Stimulated activated CD8-positive, alpha-beta memory T cell treated with anti-CD3 and anti-CD28 coated beads, Interleukin-12 subunit alpha, Interleukin-12 subunit beta, amount 100 ng/mL, for 4 hours (primary cell): ENCODE data around the gene WEE2.
A peak's percentile ranks its signal among the peaks of the same experiment; 100 is the strongest.
"Not testable (repeated sequence)": the region's sequence is repeated elsewhere in the genome, so short reads cannot be mapped to it uniquely, and the experiment has no call there.

ENCODE experiments used
- DNase-seq: peaks from one replicate; pipeline ENCODE4 v3.0.0-alpha.2; 2020; ENCODE audit warnings: low read depth

Gene WEE2

GRCh38 chr7:141714571-141714970 lies 6.4 kb downstream of the WEE2 start:
- no peak for DNase-seq

- DNase-seq: no peak
Measured at GRCh38 chr7:141715018-141715417, 6.9 kb downstream of the WEE2 start.

- no peak for DNase-seq
Measured at GRCh38 chr7:141715794-141716689, 7.9 kb downstream of the WEE2 start.

- no peak for DNase-seq
Measured at GRCh38 chr7:141717450-141717849, 9.3 kb downstream of the WEE2 start.

GRCh38 chr7:141722529-141722928 lies 14.4 kb downstream of the WEE2 start:
- DNase-seq: no peak

- DNase-seq: no peak
Measured at GRCh38 chr7:141729020-141729419, 20.9 kb downstream of the WEE2 start.

- no peak for DNase-seq
Measured at GRCh38 chr7:141731476-141732149, 23.5 kb downstream of the WEE2 start.

GRCh38 chr7:141737118-141737835 lies 29.1 kb downstream of the WEE2 start:
- DNase-seq: no peak

GRCh38 chr7:141737836-141738591 lies 29.9 kb downstream of the WEE2 start, which contains the start of gene SSBP1:
SSBP1 (plus strand) TSS chr7:141738358; CDS start chr7:141739167, 809 bp downstream.
- peak; percentile 82 for DNase-seq

GRCh38 chr7:141738592-141739013 lies 30.4 kb downstream of the WEE2 start:
- no peak for DNase-seq

- no peak for DNase-seq
Measured at GRCh38 chr7:141739250-141739649, 31.1 kb downstream of the WEE2 start.

- DNase-seq: no peak
Measured at GRCh38 chr7:141742229-141742628, 34.1 kb downstream of the WEE2 start.

- DNase-seq: no peak
Measured at GRCh38 chr7:141744131-141744530, 36.0 kb downstream of the WEE2 start.

- no peak for DNase-seq
Measured at GRCh38 chr7:141748396-141748795, 40.2 kb downstream of the WEE2 start.

GRCh38 chr7:141751904-141752303 lies 43.8 kb downstream of the WEE2 start:
- not testable (repeated sequence) for DNase-seq

- no peak for DNase-seq
Measured at GRCh38 chr7:141752634-141753033, 44.5 kb downstream of the WEE2 start.

GRCh38 chr7:141754939-141755338 lies 46.8 kb downstream of the WEE2 start:
- no peak for DNase-seq

GRCh38 chr7:141763797-141764196 lies 55.6 kb downstream of the WEE2 start, which contains the start of gene TAS2R3:
TAS2R3 (plus strand) TSS chr7:141764097; CDS start chr7:141764159, 62 bp downstream.
- DNase-seq: no peak

GRCh38 chr7:141770083-141770583 lies 62.0 kb downstream of the WEE2 start:
- DNase-seq: not testable (repeated sequence)

GRCh38 chr7:141776374-141776773 lies 68.2 kb downstream of the WEE2 start, which contains the start of gene TAS2R4:
TAS2R4 (plus strand) TSS chr7:141776674; CDS start chr7:141778489, 1,815 bp downstream.
- no peak for DNase-seq
